Measurements from ENCODE around the gene CCDC197.

DNA sequence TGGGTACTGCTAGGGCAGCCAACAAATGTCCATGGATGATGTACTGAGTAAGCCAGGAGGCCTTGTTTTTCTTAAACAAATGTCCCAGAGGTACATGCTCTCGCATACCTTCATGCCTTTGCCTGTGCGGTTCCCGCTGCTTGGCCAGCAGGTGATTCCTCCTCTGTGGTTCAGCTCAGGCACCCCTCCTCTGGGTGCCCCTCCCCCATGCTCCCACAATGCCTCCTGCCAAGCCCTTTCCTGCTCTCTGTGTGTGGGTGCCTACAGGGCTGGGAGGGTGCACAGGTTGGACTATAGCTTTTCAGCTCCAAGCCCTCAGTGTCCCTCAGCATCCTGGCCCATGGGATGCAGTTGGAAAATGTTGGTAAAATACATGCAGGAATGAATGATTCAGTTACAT lies 44.3 kb upstream of the CCDC197 start:
- no peak for TF ChIP-seq CTCF (IDR thresholded peaks at IDR 0.05; ENCODE audit: low read length)
- no peak for TF ChIP-seq EZH2 (optimal IDR thresholded peaks at IDR 0.05; ENCODE audit: low read depth, low read length)
